LoVo (cell line): Measurements from ENCODE around the gene KPNA5.
A peak's percentile ranks its signal among the peaks of the same experiment; 100 is the strongest.
"Not testable (repeated sequence)": the region's sequence is repeated elsewhere in the genome, so short reads cannot be mapped to it uniquely, and the experiment has no call there.

Experiments
- DNase-seq: peaks from one replicate; pipeline ENCODE4 v3.0.0-alpha.2; 2016; ENCODE audit warnings: low spot score

The KPNA5 gene

GRCh38 chr6:116703888-116704287, 22.9 kb downstream of the KPNA5 start:
- not testable (repeated sequence) for DNase-seq

DNA sequence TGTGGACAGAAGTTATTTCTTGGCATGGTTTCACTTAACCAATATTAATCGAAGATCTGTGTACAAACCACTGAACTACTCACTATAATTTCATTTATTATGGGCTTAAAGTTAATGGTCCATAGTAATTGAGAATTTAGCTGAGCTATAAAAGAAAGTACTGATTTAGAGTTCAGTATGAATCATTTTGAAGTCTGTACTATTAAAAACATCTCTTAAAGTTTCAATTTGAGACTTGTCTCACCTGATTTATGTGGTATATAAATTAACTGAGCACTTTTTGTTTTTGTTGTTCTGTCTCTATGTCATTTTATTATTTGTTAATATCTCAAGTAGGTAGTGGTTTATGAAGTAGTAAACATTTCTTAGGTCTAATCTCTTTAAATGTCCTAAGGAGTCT, 24.9 kb downstream of the KPNA5 start:
- no peak for DNase-seq

GRCh38 chr6:116714296-116714695, 33.3 kb downstream of the KPNA5 start:
- no peak for DNase-seq

DNA sequence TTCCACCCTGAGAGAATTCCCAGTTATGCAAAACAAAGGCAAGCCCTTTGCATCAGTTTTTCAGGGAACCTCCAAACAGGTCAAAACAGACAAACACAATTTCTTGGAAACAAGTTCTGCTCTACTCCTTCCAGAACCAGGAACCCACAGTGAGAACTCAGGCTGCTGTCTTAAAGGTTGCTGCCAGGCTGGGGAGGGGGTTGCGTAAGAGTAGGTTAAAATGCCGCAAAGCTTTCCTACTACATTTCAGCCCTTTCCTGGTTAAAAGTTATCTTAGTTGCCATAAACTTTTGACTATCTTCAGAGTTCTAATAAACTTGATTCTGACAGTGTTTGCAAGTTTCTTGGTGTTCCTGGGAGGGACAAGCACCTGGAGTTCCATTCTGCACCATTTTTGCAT, 33.8 kb downstream of the KPNA5 start:
- DNase-seq, result no peak

- DNase-seq, result no peak
Measured at GRCh38 chr6:116726947-116727346, 45.9 kb downstream of the KPNA5 start.

GRCh38 chr6:116730513-116730912, 49.5 kb downstream of the KPNA5 start:
- DNase-seq, result no peak

GRCh38 chr6:116737004-116737403, 56.0 kb downstream of the KPNA5 start:
- DNase-seq, result no peak

DNA sequence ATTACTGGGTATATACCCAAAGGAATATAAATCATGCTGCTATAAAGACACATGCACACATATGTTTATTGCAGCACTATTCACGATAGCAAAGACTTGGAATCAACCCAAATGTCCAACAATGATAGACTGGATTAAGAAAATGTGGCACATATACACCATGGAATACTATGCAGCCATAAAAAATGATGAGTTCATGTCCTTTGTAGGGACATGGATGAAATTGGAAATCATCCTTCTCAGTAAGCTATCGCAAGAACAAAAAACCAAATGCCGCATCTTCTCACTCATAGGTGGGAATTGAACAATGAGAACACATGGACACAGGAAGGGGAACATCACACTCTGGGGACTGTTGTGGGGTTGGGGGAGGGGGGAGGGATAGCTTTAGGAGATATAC, 59.5 kb downstream of the KPNA5 start:
- DNase-seq, result not testable (repeated sequence)

DNA sequence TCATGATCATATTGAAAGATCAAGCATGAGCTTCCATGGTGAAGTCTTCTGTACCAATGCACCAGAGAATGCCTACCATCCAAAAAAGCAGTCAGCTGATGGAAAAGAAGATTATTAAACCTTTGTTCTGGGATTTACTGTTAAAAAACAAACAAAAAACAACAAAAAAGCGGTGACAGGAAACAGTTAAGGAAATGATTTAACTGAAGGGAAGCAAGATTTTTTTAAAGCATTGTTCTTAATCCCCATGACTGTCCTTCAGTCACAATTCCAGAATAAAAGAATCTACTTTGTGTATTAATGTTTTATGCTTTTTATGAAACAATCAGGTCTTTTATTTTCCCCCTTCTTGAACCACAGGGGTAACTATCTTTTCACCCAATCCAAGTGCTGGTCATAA, 60.6 kb downstream of the KPNA5 start:
- DNase-seq, result no peak

GRCh38 chr6:116745176-116745575, 64.2 kb downstream of the KPNA5 start:
- no peak for DNase-seq

- DNase-seq, result no peak
Measured at GRCh38 chr6:116761779-116762178, 80.8 kb downstream of the KPNA5 start.

GRCh38 chr6:116762235-116762634, 81.2 kb downstream of the KPNA5 start:
- DNase-seq, result no peak

GRCh38 chr6:116763048-116763447, 82.0 kb downstream of the KPNA5 start:
- no peak for DNase-seq

- no peak for DNase-seq
Measured at GRCh38 chr6:116763906-116764628, 83.1 kb downstream of the KPNA5 start.

DNA sequence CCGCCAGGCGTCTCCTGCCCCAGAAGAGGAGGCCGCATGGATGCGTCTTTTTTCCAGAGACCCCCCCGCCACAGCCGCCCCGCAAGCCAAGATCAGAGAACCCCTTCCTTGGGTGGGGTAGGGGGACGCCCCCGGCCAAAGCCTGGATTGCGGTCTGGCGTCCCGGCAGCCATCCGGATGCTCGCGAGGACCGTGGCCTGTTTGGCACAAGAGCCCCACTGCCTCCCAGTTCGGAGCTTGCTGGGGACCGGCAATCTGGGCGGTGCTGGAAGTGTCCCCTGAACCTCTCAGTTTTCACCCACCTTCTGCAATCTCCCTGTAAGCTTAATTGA, 83.6 kb downstream of the KPNA5 start:
- no peak for DNase-seq

DNA sequence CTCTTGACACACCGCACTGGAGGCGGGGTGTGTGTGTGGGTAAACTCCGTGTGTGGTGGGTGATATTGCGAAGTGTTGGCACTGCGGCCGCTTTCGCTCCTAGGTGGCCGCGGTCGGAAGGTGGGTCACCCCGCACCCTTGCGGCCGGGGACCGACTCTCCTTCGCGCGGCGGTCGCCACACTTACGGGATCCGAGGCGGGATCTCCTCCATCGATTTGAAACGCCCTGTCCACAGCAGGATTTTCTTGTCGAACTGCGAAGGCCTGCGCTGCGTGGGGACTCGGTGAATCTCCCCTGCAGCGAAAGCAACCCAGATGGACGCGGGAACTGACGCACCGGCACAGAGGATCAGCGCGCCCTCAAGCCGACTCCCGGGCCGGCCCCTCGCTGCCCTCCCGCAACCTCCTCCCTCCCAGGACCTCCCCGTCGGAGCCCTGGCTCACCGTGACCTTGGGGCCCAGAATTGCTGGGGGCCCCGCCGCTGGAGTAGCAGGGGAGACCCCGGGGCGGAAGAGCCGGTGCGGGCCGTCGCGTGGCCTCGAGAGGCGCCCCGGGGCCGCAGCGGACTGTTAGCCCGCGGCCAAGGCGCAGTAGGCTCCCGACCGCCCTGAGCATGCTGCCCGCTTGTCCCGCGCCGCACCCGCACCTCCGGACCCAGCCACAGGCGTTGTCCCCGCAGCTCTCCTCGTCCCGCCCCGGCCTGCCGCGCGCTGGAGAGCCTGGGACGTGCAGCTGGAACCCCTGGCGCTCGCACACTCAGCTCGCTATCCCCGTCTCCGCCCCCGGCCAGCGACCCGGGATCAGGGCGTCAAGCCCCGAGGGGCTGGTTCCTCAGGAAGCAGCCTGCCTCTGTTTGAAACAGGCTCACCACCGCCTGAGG, 84.2 kb downstream of the KPNA5 start, which contains the start of gene FAM162B:
Gene FAM162B, minus strand, starts transcription at position 759 of the 881 bp plus-strand sequence. Its CDS starts 143 bp downstream, at position 616.
- DNase-seq, result no peak

- DNase-seq, result no peak
Measured at GRCh38 chr6:116766506-116767176, 85.6 kb downstream of the KPNA5 start.

DNA sequence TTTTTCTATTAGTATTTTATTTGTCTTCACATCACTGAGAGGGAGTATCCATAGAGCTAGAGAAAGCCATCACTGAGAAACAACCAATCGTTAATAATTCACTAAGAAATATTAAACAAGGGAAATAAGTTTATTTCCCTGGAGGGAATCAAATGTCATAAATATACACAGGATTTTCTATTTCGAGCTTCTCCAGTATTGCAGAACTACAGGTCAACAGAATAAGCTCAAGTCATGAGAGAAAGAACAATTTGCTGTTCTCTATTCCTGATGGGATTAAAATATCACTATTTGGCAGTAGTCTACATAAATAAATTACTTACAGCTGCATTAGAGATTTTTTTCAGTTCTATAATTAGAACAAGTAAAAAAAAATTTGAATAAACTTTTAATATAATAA, 86.7 kb downstream of the KPNA5 start:
- DNase-seq, result no peak

DNA sequence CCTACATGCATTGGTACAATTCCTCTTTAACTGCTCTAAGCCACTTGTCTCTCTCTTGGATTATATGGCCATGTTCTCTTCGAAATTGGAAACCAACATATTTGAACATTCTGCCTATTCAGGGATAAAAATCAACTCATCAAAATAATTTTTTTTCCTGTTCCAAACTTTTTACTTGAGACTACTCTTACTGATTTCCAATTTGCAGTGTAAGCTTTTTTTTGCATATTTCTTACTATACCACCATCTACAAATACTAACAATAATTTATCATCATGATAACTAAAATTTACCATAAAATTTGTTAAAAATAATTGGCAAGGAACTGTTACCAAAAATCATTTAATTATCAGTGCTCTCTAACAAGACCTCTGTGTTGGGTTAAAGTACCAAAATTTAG, 91.4 kb downstream of the KPNA5 start:
- no peak for DNase-seq

DNA sequence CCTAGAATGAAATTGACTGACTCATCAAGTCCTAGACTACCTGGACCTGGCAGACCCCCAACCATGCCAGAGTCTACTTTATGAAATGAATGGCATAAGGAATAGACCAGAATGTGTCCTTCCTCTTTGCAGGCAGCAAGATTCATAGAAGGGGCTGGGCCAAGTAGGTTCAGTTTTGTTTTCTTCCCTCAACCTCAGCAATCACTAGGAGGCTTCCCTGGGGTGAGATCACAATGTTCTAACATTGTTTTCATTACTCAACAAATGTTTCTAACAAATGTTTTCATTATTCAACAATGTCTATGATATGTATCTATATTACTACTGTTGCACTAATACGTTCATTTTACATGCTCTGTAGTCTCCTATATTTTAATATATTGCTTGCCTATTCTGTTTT, 92.9 kb downstream of the KPNA5 start:
- no peak for DNase-seq

DNA sequence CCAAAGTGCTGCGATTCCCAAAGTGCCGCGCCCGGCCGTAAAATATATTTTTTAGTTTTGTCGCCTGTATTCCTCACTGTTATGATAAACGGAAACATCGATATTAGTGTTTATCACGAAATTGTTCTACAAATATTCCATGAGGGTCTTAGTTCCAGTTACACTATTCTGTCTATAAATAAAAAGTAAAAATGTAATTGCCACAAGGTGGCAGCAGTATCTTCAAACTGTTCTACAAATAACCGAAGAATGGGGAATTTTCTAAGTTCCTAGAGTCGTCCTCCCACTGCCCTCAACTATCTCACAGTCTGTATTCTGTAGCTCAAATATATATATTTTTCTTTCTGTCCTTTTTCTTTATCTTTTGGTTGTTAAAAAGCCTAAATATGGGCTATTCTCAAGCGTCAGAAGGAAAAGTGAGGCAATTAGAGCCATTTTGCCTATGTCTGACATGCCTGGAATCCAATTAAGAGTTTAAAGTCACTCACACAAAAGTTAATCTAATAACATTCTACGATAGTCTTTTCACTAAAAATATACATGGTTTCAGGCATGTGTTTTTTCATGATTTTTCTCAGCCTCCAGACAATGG, 98.7 kb downstream of the KPNA5 start:
- DNase-seq, result peak; percentile 41

GRCh38 chr6:116783852-116784251, 102.8 kb downstream of the KPNA5 start:
- DNase-seq, result no peak
